H9 (cell line): Measurements from ENCODE around the gene SLC29A2. TPM values are rescaled to one million over a fixed set of nuclear protein-coding genes. Genes with fewer than 3 reads are reported as not detected.

Experiments
- DNase-seq: peaks from one replicate; pipeline ENCODE4 v3.0.0-alpha.2; 2017
- H2AFZ ChIP-seq: one replicate; pipeline ENCODE4 v1.6.1; 2013; ENCODE audit warnings: mild to moderate bottlenecking, low read length, control low read depth, moderate library complexity
- H2AK5ac ChIP-seq: 2 replicates; pipeline ENCODE4 v1.6.1; 2013; ENCODE audit warnings: low read length, control low read depth, mixed read lengths; ENCODE audit not compliant: insufficient read length
- H2BK120ac ChIP-seq: one replicate; pipeline ENCODE4 v1.6.1; 2013; ENCODE audit warnings: low read depth, mild to moderate bottlenecking, low read length, control low read depth, inconsistent platforms; ENCODE audit not compliant: poor library complexity, severe bottlenecking
- H2BK12ac ChIP-seq: 2 replicates; pipeline ENCODE4 v1.6.1; 2013; ENCODE audit warnings: low read length, control low read depth, mixed read lengths, low read depth; ENCODE audit not compliant: insufficient read length
- H2BK15ac ChIP-seq: 2 replicates; pipeline ENCODE4 v1.6.1; 2013; ENCODE audit warnings: low read depth, low read length, control low read depth
- H2BK20ac ChIP-seq: one replicate; pipeline ENCODE4 v1.6.1; 2013; ENCODE audit warnings: low read depth, mild to moderate bottlenecking, low read length, control low read depth, inconsistent platforms; ENCODE audit not compliant: poor library complexity, severe bottlenecking
- H2BK5ac ChIP-seq: 2 replicates; pipeline ENCODE4 v1.6.1; 2013; ENCODE audit warnings: low read length, control low read depth, mixed read lengths; ENCODE audit not compliant: insufficient read length
- H3K14ac ChIP-seq: 2 replicates; pipeline ENCODE4 v1.6.1; 2013; ENCODE audit warnings: low read length, control low read depth; ENCODE audit not compliant: insufficient read depth
- H3K18ac ChIP-seq: 2 replicates; pipeline ENCODE4 v1.6.1; 2013; ENCODE audit warnings: low read depth, mild to moderate bottlenecking, mixed read lengths, low read length, control low read depth; ENCODE audit not compliant: insufficient read length
- H3K23ac ChIP-seq: 2 replicates; pipeline ENCODE4 v1.6.1; 2013; ENCODE audit warnings: low read length, control low read depth, mixed read lengths, low read depth; ENCODE audit not compliant: insufficient read length
- H3K23me2 ChIP-seq: 2 replicates; pipeline ENCODE4 v1.6.1; 2013; ENCODE audit warnings: low read depth, mild to moderate bottlenecking, mixed read lengths, low read length, control low read depth; ENCODE audit not compliant: insufficient read length, poor library complexity, severe bottlenecking
- H3K27ac ChIP-seq: 2 replicates; pipeline ENCODE4 v1.5.1; 2013; ENCODE audit warnings: low read length, control low read depth, mixed read lengths, low read depth; ENCODE audit not compliant: insufficient read length
- H3K27me3 ChIP-seq: 2 replicates; pipeline ENCODE4 v1.6.1; 2013; ENCODE audit warnings: low read length, control low read depth, inconsistent platforms; ENCODE audit not compliant: insufficient read depth
- H3K4ac ChIP-seq: 2 replicates; pipeline ENCODE4 v1.6.1; 2013; ENCODE audit warnings: low read depth, mild to moderate bottlenecking, control low read depth, inconsistent platforms, low read length, moderate library complexity
- H3K4me1 ChIP-seq: 2 replicates; pipeline ENCODE4 v1.6.1; 2013; ENCODE audit warnings: low read length, control low read depth, inconsistent platforms; ENCODE audit not compliant: insufficient read depth
- H3K4me2 ChIP-seq: 2 replicates; pipeline ENCODE4 v1.6.1; 2013; ENCODE audit warnings: low read length, control low read depth, mixed read lengths; ENCODE audit not compliant: insufficient read length, insufficient read depth
- H3K56ac ChIP-seq: 2 replicates; pipeline ENCODE4 v1.6.1; 2013; ENCODE audit warnings: low read depth, mild to moderate bottlenecking, mixed read lengths, low read length, control low read depth; ENCODE audit not compliant: insufficient read length
- H3K79me1 ChIP-seq: 2 replicates; pipeline ENCODE4 v1.6.1; 2013; ENCODE audit warnings: low read depth, mild to moderate bottlenecking, moderate library complexity, low read length, control low read depth, inconsistent platforms; ENCODE audit not compliant: insufficient read depth, poor library complexity, severe bottlenecking
- H3K79me2 ChIP-seq: 2 replicates; pipeline ENCODE4 v1.6.1; 2013; ENCODE audit warnings: low read length, control low read depth, inconsistent platforms; ENCODE audit not compliant: insufficient read depth
- H3K9ac ChIP-seq: 2 replicates; pipeline ENCODE4 v1.6.1; 2013; ENCODE audit warnings: low read length, control low read depth, mixed read lengths; ENCODE audit not compliant: insufficient read length; ENCODE audit errors: extremely low read depth
- H3K9me3 ChIP-seq: one replicate; pipeline ENCODE4 v1.6.1; 2013; ENCODE audit warnings: low read depth, low read length, inconsistent platforms; ENCODE audit not compliant: control insufficient read depth
- H3T11ph ChIP-seq: one replicate; pipeline ENCODE4 v1.6.1; 2013; ENCODE audit warnings: mild to moderate bottlenecking, low read length, control low read depth, inconsistent platforms
- H4K20me1 ChIP-seq: one replicate; pipeline ENCODE4 v1.6.1; 2013; ENCODE audit not compliant: control insufficient read depth, insufficient read length, insufficient read depth
- H4K5ac ChIP-seq: 2 replicates; pipeline ENCODE4 v1.6.1; 2013; ENCODE audit warnings: low read depth, mild to moderate bottlenecking, mixed read lengths, low read length, control low read depth; ENCODE audit not compliant: insufficient read length
- H4K8ac ChIP-seq: replicated peaks from 2 replicates; pipeline ENCODE4 v1.6.1; 2013; ENCODE audit warnings: low read length, control low read depth, mixed read lengths, low read depth; ENCODE audit not compliant: insufficient read length
- H4K91ac ChIP-seq: 2 replicates; pipeline ENCODE4 v1.6.1; 2013; ENCODE audit warnings: low read depth, mild to moderate bottlenecking, moderate library complexity, mixed read lengths, low read length, control low read depth; ENCODE audit not compliant: insufficient read length
- H3K27ac Mint-ChIP-seq, 3 experiments: 2 replicates in 2 of 3; 3 replicates in 1 of 3; pipeline ENCODE4 v1.8.0; 2020 to 2021; ENCODE audit warnings: mixed read lengths in 3 of 3, mild to moderate bottlenecking in 1 of 3, moderate library complexity in 1 of 3
- H3K27me3 Mint-ChIP-seq: 2 replicates; pipeline ENCODE4 v1.8.0; 2021; ENCODE audit warnings: low read depth, mild to moderate bottlenecking, moderate library complexity, mixed read lengths
- H3K36me3 Mint-ChIP-seq, 3 experiments: 2 replicates in 2 of 3; 3 replicates in 1 of 3; pipeline ENCODE4 v1.8.0; 2020 to 2021; ENCODE audit warnings: low read depth in 3 of 3, mixed read lengths in 3 of 3; ENCODE audit not compliant: insufficient read depth in 1 of 3
- H3K4me1 Mint-ChIP-seq, 2 experiments: 2 replicates each; pipeline ENCODE4 v1.8.0; 2020; ENCODE audit warnings: mixed read lengths in 2 of 2
- H3K4me3 Mint-ChIP-seq, 2 experiments: 2 replicates in 1 of 2; 3 replicates in 1 of 2; pipeline ENCODE4 v1.8.0; 2020 to 2021; ENCODE audit warnings: mild to moderate bottlenecking in 2 of 2, mixed read lengths in 2 of 2, moderate library complexity in 1 of 2
- H3K9me3 Mint-ChIP-seq, 2 experiments: 2 replicates in 1 of 2; 3 replicates in 1 of 2; pipeline ENCODE4 v1.8.0; 2020; ENCODE audit warnings: mild to moderate bottlenecking in 2 of 2, mixed read lengths in 2 of 2, moderate library complexity in 1 of 2
- WGBS: extraction: QIAGEN DNeasy Blood & Tissue Kit; methylation state at CpG from one replicate; pipeline ENCODE4 v1.1.7; 2013; ENCODE audit warnings: missing lambda C conversion rate, low lambda C conversion rate, mixed read lengths; ENCODE audit not compliant: insufficient read length; ENCODE audit errors: extremely low coverage; 5-methylcytosine and 5-hydroxymethylcytosine counted together
- total RNA-seq: library from RNA; stranded (reverse); gene quantifications from 2 replicates; pipeline ENCODE4 v1.2.1, GENCODE V29; 2021
- TF ChIP-seq, protein P1 (sequence below): fragments of 200-600 bp; sonication (generic); conservative IDR thresholded peaks from 3 replicates; pipeline ENCODE4 v1.8.0; 2021; ENCODE audit warnings: antibody characterized with exemption, mild to moderate bottlenecking

The SLC29A2 gene
- total RNA-seq, 1 experiment from 2014 or later, result 29.8 TPM

DNA sequence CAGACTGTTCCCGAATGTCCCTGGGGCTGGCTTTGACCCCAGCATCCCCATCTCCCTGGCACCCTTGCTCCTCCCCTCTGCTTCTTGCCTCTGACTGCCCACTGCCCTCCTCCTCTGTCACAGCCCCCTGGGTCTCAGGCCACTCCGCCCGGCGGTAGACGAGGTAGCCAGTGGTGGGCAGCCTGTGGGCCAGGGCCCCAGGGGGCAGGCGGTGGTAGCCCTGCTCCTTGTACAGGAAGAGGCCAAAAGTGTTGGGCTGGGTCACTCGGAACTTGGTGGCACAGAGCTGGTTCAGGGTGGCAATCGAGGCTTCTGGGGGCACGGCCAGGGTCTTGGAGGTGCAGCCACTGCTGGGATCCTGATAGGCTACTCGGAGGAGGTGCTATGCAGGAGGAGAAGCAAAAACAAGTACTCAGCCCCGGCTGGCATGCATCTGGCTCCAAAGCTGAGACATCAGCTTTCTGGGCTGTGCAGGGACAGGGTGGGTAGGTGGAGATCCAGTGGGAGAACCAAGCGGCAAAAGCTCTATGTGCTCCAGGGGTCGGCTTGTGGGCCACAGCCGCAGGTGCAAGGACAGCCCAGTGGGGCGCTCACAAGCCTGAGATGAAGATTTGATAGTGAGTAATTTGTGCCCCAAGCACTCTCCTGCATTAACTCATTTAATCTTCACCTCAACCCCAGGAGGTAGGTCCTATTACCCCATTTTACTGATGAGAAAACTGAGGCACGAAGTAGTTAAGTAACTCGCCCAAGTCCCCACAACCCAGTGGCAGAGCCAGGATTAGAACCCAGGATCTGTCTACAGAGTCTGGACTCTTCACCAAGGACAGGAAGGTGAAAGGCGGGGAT, 39.0 kb downstream of the SLC29A2 start:
- H2AFZ ChIP-seq, result no peak overlapping the region
- H3K18ac ChIP-seq, result no peak overlapping the region
- H4K20me1 ChIP-seq, result no peaks in the 10 kb centered on the region
- TF ChIP-seq, protein P1, sequence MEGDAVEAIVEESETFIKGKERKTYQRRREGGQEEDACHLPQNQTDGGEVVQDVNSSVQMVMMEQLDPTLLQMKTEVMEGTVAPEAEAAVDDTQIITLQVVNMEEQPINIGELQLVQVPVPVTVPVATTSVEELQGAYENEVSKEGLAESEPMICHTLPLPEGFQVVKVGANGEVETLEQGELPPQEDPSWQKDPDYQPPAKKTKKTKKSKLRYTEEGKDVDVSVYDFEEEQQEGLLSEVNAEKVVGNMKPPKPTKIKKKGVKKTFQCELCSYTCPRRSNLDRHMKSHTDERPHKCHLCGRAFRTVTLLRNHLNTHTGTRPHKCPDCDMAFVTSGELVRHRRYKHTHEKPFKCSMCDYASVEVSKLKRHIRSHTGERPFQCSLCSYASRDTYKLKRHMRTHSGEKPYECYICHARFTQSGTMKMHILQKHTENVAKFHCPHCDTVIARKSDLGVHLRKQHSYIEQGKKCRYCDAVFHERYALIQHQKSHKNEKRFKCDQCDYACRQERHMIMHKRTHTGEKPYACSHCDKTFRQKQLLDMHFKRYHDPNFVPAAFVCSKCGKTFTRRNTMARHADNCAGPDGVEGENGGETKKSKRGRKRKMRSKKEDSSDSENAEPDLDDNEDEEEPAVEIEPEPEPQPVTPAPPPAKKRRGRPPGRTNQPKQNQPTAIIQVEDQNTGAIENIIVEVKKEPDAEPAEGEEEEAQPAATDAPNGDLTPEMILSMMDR, result no peak
- Mint-ChIP-seq H3K36me3 (peaks cover 2 to 11% (median 4%) of the 10 kb centered on the region in 3 experiments; a peak in 6 of 7 replicates), H3K9me3 (no peaks in the 10 kb centered on the region), H3K4me1 (peaks cover 24 to 25% of the 10 kb centered on the region in 2 experiments), H3K27ac (no peak overlapping the region; a peak in 1 of 7 replicates), H3K4me3 (no peak overlapping the region; a peak in 1 of 5 replicates), H3K27me3 (peaks cover 10% of the 10 kb centered on the region)
- no peak overlapping the region for H3K9ac ChIP-seq
- no peak overlapping the region for H2AK5ac ChIP-seq
- H4K8ac ChIP-seq, result no peak overlapping the region
- H3K4ac ChIP-seq, result no peak overlapping the region
- no peaks in the 10 kb centered on the region; the same call in 1 of the 2 replicates for H3K27me3 ChIP-seq
- H4K91ac ChIP-seq, result no peak overlapping the region
- H3K23ac ChIP-seq, result no peak overlapping the region
- H4K5ac ChIP-seq, result no peak overlapping the region
- H3K4me2 ChIP-seq, result no peak overlapping the region
- H3K9me3 ChIP-seq, result no peaks in the 10 kb centered on the region
- H2BK12ac ChIP-seq, result no peak overlapping the region
- H3K4me1 ChIP-seq, result 0 out of 2 replicates have a peak, but pooled peaks cover 3% of the 10 kb centered on the region
- no CpG with 5 or more reads among the region's 18 CpGs for WGBS
- no peaks in the 10 kb centered on the region for H3K79me1 ChIP-seq
- H3K79me2 ChIP-seq, result no peaks in the 10 kb centered on the region
- no peak overlapping the region for H2BK5ac ChIP-seq
- H2BK120ac ChIP-seq, result no peak overlapping the region
- H3K14ac ChIP-seq, result no peak overlapping the region
- no peaks in the 10 kb centered on the region for H3K23me2 ChIP-seq
- H3K27ac ChIP-seq, result no peak overlapping the region
- no peak overlapping the region for H3T11ph ChIP-seq
- no peak overlapping the region for H2BK20ac ChIP-seq
- no peak overlapping the region for H3K56ac ChIP-seq
- H2BK15ac ChIP-seq, result no peak overlapping the region
- no peak for DNase-seq
